SKM-1 treated with dmso at 0.1 percent for 144 hours (cell line): ENCODE measurements around the gene KCNC1.

ENCODE experiments used
- DNase-seq: peaks from one replicate; lab custom pipeline; 2025; ENCODE audit not compliant: unreplicated experiment; lab: John Stamatoyannopoulos, UW

Gene KCNC1

GRCh38 chr11:17714870-17715269, 19.7 kb upstream of the KCNC1 start:
- no peak for DNase-seq

- no peak for DNase-seq
Measured at GRCh38 chr11:17716807-17717206, 17.8 kb upstream of the KCNC1 start.

- DNase-seq = no peak
Measured at GRCh38 chr11:17718015-17718414, 16.6 kb upstream of the KCNC1 start.

- DNase-seq = no peak
Measured at GRCh38 chr11:17718510-17718962, 16.0 kb upstream of the KCNC1 start.

GRCh38 chr11:17719028-17719937, 15.3 kb upstream of the KCNC1 start, which contains the start of gene MYOD1:
TSS of gene MYOD1 (plus strand) at chr11:17719571. CDS start at chr11:17719783, 212 bp downstream.
- DNase-seq = no peak

GRCh38 chr11:17719938-17720795, 14.4 kb upstream of the KCNC1 start:
- DNase-seq = no peak

- no peak for DNase-seq
Measured at GRCh38 chr11:17720796-17721171, 13.8 kb upstream of the KCNC1 start.

- DNase-seq = no peak
Measured at GRCh38 chr11:17721242-17721999, 13.2 kb upstream of the KCNC1 start.

- DNase-seq = peak; percentile 9
Measured at GRCh38 chr11:17722000-17722643, 12.5 kb upstream of the KCNC1 start.

GRCh38 chr11:17724020-17724908, 10.3 kb upstream of the KCNC1 start:
- DNase-seq = no peak

GRCh38 chr11:17725174-17725573, 9.4 kb upstream of the KCNC1 start:
- DNase-seq = no peak

- no peak for DNase-seq
Measured at GRCh38 chr11:17730137-17730536, 4.4 kb upstream of the KCNC1 start.

GRCh38 chr11:17730608-17731462, 3.7 kb upstream of the KCNC1 start:
- peak; percentile 55 for DNase-seq

GRCh38 chr11:17733261-17733660, 1.3 kb upstream of the KCNC1 start:
- DNase-seq = no peak

GRCh38 chr11:17734986-17735817, 621 bp downstream of the KCNC1 start:
- no peak for DNase-seq

GRCh38 chr11:17735818-17736578, 1.4 kb downstream of the KCNC1 start:
- DNase-seq = no peak

- DNase-seq = no peak
Measured at GRCh38 chr11:17736579-17736893, 2.0 kb downstream of the KCNC1 start.
